GM12865 (cell line): ENCODE results near the gene DAD1.

ENCODE experiments used
- DNase-seq: peaks from one replicate; pipeline ENCODE4 v3.0.0; 2010; ENCODE audit warnings: low read depth
- H3K4me3 ChIP-seq: 2 replicates; pipeline ENCODE4 v1.5.1; 2011; ENCODE audit warnings: mild to moderate bottlenecking, low read depth, low read length, control low read depth
- CTCF ChIP-seq: IDR thresholded peaks from 2 replicates; pipeline ENCODE4 v1.5.1; 2011; ENCODE audit warnings: low read length, control low read depth, low read depth, inconsistent platforms; ENCODE audit not compliant: insufficient read depth; ENCODE audit errors: missing control alignments

Gene DAD1

DNA sequence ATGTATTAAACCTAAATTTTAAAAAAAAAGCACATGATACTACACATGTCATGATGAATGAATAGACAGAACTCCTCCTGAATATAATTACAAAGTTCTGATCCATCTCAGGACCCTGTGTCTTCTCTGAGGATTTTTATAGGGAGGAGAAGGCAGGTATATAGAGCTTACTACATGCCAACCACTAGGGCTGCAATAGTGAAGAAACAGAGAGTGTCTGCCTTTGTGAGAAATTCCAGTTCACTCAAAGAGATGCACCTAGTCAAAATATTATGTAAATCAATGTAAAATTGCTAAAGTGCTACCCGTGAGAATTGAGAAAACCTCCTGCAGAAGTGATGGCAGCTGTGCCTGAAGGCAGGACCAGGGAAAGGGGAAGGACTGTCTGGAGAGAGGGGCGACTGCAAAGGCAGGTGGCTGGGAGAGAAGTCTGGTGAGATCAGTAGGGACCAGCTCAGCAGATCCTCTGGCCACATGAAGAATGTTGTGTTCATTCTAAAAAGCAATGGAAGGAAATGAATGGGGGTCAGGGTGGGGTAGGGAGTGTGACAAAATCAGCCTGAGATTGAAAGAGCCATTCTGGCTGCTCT lies 24.2 kb upstream of the DAD1 start:
- H3K4me3 ChIP-seq: no peak overlapping the region
- DNase-seq: no peak
- TF ChIP-seq CTCF: no peak

GRCh38 chr14:22610931-22611330 lies 21.9 kb upstream of the DAD1 start:
- no peak overlapping the region for H3K4me3 ChIP-seq

DNA sequence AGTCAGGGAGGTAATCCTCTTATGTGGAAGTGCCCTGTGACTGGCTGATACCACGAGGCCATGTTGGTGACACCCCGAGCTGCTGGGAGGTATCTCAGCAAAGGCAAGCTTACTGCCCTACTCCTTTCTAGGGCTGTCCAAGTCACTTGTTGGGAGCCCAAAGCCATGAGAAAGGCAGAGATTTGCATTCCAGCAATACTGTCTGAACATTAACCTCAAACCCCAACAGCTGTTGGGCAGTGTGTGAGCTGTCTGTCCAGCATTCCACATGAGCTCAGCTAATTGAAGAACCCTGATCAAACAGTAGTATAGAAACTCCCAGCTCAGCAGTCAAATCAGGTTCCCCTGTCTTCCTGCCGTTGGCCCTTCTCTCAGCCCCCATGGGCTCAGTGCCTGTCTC lies 18.3 kb upstream of the DAD1 start:
- no peak for DNase-seq
- H3K4me3 ChIP-seq: no peak overlapping the region
- TF ChIP-seq CTCF: no peak

More at GRCh38 chr14:22610931-22611330, 21.9 kb upstream of the DAD1 start:
- TF ChIP-seq CTCF: no peak
- no peak for DNase-seq

DNA sequence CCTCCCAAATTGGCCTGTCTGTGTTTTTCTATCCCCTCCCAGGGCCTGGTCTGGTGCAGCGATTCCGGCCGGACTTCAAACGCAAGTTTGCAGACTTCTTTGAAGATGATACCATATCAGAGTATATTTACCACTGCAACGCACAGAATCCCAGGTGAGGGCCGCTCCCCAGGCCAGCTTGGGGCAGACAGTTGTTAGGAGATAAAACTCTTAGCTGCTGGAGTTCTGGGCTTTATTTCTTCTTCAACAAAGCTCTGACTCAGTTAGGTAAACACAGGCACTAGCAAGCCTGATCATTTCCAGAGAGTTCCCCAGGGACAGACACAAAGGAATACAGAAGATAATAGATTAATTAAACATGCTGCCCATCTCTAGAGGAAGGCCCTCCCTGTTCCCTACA lies 17.4 kb upstream of the DAD1 start:
- DNase-seq: no peak
- no peak overlapping the region for H3K4me3 ChIP-seq
- TF ChIP-seq CTCF: no peak

DNA sequence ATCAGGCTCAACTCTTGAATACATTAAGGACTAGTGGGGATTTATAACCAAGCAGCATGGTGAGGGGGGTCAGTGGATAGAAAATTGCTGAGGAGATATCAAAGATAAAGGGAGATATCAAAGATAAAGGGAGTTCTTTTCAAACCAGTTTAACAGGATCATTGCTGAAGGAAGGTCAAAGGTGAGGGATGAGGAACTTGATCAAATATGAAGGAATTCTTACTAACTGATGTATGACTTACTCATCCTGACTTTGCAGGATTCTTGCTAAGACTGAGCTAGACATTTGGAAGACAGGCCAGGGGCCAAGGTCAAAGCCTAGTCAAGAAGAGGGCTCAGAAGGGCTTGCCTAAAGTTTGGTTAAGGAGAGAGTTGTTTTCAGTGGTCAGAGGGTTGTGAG lies 13.8 kb upstream of the DAD1 start:
- no peak overlapping the region for H3K4me3 ChIP-seq
- no peak for TF ChIP-seq CTCF
- no peak for DNase-seq

- no peak overlapping the region for H3K4me3 ChIP-seq
- DNase-seq: no peak
- no peak for TF ChIP-seq CTCF
Measured at GRCh38 chr14:22601996-22602395, 13.0 kb upstream of the DAD1 start.

DNA sequence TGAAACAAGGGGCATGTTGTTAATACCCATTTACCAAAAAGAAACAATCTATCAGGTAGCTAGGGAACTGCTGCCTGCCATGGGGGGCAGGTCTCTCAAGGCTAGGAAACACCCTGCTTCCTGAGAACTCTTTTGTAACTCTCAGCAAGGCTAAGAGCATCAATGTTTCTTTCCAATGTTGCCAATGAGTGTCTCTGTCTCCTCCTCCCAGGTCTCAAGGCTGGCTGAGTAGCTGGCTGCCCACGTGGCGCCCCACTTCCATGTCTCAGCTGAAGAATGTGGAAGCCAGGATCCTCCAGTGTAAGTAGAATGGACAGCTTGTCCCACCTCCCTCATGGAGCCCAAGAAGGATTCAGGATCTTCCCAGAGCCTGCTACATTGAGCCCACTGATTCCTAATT lies 12.4 kb upstream of the DAD1 start:
- no peak for DNase-seq
- no peak overlapping the region for H3K4me3 ChIP-seq
- no peak for TF ChIP-seq CTCF
